ENCODE measurements around the gene GABRB1. TPM values are rescaled to one million over a fixed set of nuclear protein-coding genes. Genes with fewer than 3 reads are reported as not detected.
A peak's percentile ranks its signal among the peaks of the same experiment; 100 is the strongest.

GABRB1 gene
- total and polyA plus RNA-seq, 2 experiments from 2014 or later = 2.8 to 5.5 TPM

GRCh38 chr4:47031751-47032404 lies 511 bp downstream of the GABRB1 start:
- Histone ChIP-seq H3K27me3 (no peaks in the 10 kb centered on the region), H3K4me3 (peak overlapping the region; percentile 94), H2AFZ (peak overlapping the region; percentile 91), H3K9me3 (ENCODE audit: low read depth) (no peaks in the 10 kb centered on the region), H4K20me1 (ENCODE audit: insufficient read depth, poor library complexity, severe bottlenecking) (no peaks in the 10 kb centered on the region), H3K9me2 (replicated peaks; ENCODE audit: insufficient read depth) (no peaks in the 10 kb centered on the region), H3K27ac (no peak overlapping the region), H3K36me3 (replicated peaks; ENCODE audit: insufficient read depth, low read depth) (no peaks in the 10 kb centered on the region), H3K4me2 (peak overlapping the region; percentile 94), H3K79me2 (no peaks in the 10 kb centered on the region), H3K4me1 (ENCODE audit: insufficient read depth) (no peaks in the 10 kb centered on the region)
- DNase-seq (ENCODE audit: low spot score) = peak; percentile 35
- WGBS (ENCODE audit: low lambda C conversion rate, missing lambda C conversion rate) = under 1% methylated on average over 18 of the region's 19 CpGs
- TF ChIP-seq EZH2phosphoT487 (IDR thresholded peaks at IDR 0.05; ENCODE audit: low read depth, severe bottlenecking, unreplicated experiment) (no peak), EZH2 (IDR thresholded peaks at IDR 0.05; ENCODE audit: borderline replicate concordance) (no peak)
- TF ChIP-seq, protein P1, sequence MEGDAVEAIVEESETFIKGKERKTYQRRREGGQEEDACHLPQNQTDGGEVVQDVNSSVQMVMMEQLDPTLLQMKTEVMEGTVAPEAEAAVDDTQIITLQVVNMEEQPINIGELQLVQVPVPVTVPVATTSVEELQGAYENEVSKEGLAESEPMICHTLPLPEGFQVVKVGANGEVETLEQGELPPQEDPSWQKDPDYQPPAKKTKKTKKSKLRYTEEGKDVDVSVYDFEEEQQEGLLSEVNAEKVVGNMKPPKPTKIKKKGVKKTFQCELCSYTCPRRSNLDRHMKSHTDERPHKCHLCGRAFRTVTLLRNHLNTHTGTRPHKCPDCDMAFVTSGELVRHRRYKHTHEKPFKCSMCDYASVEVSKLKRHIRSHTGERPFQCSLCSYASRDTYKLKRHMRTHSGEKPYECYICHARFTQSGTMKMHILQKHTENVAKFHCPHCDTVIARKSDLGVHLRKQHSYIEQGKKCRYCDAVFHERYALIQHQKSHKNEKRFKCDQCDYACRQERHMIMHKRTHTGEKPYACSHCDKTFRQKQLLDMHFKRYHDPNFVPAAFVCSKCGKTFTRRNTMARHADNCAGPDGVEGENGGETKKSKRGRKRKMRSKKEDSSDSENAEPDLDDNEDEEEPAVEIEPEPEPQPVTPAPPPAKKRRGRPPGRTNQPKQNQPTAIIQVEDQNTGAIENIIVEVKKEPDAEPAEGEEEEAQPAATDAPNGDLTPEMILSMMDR (IDR thresholded peaks at IDR 0.05; ENCODE audit: poor library complexity) = no peak

DNA sequence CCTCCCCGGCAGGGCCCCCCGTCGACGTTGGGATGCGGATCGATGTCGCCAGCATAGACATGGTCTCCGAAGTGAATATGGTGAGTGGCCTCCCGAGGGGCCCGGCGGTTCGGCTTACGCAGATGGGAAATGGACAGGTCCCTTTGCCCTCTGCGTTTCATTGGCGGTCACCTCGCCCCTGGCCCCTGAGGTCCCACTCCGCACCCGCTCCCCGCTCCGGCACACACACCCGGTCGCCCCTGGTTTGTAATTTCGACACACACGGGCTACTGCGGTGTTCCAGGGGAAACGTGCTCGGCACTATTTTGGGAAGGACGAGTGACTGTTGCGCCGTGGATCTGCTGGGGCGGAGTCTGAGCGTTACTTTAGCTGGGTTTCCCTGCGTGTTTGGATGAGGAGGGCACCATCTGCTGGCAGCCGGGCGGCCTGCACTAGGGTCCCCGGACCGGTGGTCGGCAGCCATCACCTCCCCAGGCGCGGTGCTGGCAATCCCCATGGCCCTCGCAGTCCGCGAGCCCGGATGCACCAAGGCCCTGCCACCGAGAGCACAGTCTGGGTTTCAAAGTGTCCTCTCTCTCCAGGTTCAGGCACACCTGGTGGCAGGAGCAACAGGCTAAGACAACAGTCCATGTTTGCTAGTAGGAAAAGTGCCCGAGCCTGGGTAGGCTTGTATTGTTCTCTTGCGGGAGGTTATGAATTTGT lies 1.2 kb downstream of the GABRB1 start:
- H4K20me1 ChIP-seq (ENCODE audit: insufficient read depth, poor library complexity, severe bottlenecking) = no peaks in the 10 kb centered on the region
- TF ChIP-seq, protein P1 (IDR thresholded peaks at IDR 0.05; ENCODE audit: poor library complexity) = peak; percentile 95
- TF ChIP-seq EZH2phosphoT487 (IDR thresholded peaks at IDR 0.05; ENCODE audit: low read depth, severe bottlenecking, unreplicated experiment) = no peak
- WGBS (ENCODE audit: low lambda C conversion rate, missing lambda C conversion rate) = 3% methylated on average over 45 of the region's 47 CpGs

DNA sequence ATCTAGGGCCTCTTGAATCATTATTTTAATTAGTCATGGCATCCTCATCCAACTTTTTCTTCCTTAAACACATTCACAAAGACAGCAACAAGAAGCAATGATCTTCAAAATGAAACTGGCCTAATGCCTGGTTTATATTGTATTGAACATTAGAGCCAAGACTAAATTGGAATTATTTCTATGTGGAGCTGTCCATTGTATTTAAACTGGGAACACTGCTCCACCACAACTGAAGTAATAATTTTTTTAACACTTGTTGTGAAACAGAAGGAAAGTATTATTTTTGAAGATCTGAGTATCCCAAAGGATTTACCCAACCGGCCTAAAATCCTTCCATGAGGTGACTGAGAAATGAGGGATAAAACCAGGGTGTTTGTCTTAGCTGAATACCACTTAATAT lies 6.9 kb downstream of the GABRB1 start:
- Histone ChIP-seq H4K20me1 (ENCODE audit: insufficient read depth, poor library complexity, severe bottlenecking) (no peaks in the 10 kb centered on the region), H3K4me3 (no peak overlapping the region), H3K79me2 (no peaks in the 10 kb centered on the region), H3K27ac (no peak overlapping the region), H3K9me3 (ENCODE audit: low read depth) (no peaks in the 10 kb centered on the region), H3K9me2 (replicated peaks; ENCODE audit: insufficient read depth) (no peaks in the 10 kb centered on the region), H3K4me1 (ENCODE audit: insufficient read depth) (no peaks in the 10 kb centered on the region), H3K4me2 (no peak overlapping the region), H3K36me3 (replicated peaks; ENCODE audit: insufficient read depth, low read depth) (no peaks in the 10 kb centered on the region), H3K27me3 (no peaks in the 10 kb centered on the region), H2AFZ (no peak overlapping the region)
- no peak for TF ChIP-seq EZH2 (IDR thresholded peaks at IDR 0.05; ENCODE audit: borderline replicate concordance)
- TF ChIP-seq, protein P1 (IDR thresholded peaks at IDR 0.05; ENCODE audit: poor library complexity) = no peak
- TF ChIP-seq EZH2phosphoT487 (IDR thresholded peaks at IDR 0.05; ENCODE audit: low read depth, severe bottlenecking, unreplicated experiment) = no peak
- DNase-seq (ENCODE audit: low spot score) = no peak
- WGBS (ENCODE audit: low lambda C conversion rate, missing lambda C conversion rate) = 72% methylated on average over 1 of the region's 1 CpG

More for the DNA sequence above, 1.2 kb downstream of the GABRB1 start:
- Histone ChIP-seq H3K27me3 (no peaks in the 10 kb centered on the region), H3K9me2 (replicated peaks; ENCODE audit: insufficient read depth) (no peaks in the 10 kb centered on the region), H3K4me3 (peak overlapping the region; percentile 94), H3K4me1 (ENCODE audit: insufficient read depth) (no peaks in the 10 kb centered on the region), H2AFZ (peak overlapping the region; percentile 87), H3K9me3 (ENCODE audit: low read depth) (no peaks in the 10 kb centered on the region), H3K79me2 (no peaks in the 10 kb centered on the region), H3K4me2 (peak overlapping the region; percentile 94), H3K36me3 (replicated peaks; ENCODE audit: insufficient read depth, low read depth) (no peaks in the 10 kb centered on the region), H3K27ac (no peak overlapping the region)
- peak; percentile 84 for DNase-seq (ENCODE audit: low spot score)
